GM18858 (cell line): Measurements from ENCODE around the gene PALLD.
A peak's percentile ranks its signal among the peaks of the same experiment; 100 is the strongest.

Experiments
- ATAC-seq: cut with Tn5 transposase; IDR thresholded peaks from one replicate; pipeline ENCODE4 v1.9.1; 2021; ENCODE audit not compliant: unreplicated experiment

PALLD gene

DNA sequence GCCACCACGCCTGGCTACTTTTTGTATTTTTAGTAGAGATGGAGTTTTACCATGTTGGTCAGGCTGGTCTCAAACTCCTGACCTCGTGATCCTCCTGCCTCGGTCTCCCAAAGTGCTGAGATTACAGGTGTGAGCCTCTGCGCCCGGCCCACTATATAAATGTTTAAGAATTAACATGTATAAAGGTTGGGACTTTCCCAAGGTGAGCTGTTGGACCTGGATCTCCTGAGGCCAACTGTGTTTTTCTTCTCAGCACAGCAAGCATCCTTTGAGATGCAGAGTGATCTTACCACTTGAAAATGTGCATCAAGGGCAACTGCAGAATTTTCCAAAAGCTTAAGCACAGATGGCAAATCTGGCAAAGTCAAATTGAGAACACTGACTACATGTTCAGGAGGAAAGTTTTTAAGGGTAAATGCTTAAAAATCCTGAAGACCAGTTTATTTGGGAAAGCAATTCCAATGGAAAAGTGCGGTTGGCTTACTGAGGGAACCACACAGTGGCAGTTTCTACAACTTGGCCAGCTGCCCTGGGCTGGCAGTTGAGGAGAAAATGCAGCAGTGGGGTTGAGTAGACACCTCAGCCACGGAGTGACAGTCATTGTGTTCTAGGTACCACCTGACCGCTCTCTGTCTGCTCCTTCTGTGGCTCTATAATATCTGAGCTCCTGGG lies 344.3 kb downstream of the PALLD start:
- no peak for ATAC-seq

DNA sequence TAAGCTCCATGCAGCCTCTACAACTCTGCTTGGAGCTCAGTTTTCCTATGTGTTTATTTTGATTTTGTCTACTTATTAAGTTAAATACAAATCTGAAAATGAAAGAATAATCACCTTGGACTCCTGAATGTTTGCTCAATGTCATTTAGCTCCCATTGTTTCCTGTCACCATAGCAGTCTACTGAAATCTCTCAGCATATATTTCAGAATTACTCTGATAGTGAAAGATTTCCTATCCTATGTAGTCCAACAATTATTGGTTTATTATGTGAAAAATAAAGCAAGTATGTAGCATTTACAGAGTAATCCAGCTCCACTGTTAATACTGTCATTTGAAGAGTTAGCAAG lies 344.8 kb downstream of the PALLD start:
- ATAC-seq, result no peak

DNA sequence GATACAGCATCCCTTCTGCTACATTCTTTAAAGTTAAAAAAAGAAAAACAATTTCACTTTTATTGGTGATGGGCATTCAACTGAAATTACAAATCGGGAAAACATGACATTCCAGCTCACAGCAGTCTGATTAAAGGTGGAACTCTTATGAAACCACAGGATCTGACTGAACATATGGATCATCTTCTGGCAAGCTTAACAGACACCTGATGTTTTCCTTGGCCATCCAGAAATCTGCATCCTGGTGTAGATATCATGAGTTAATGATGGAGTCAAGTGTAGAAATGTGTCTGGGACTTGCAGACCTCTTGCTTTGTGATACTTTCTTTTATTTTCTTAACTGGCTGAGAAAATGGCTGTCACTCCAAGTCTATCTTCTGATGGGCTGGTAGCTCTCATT lies 345.3 kb downstream of the PALLD start:
- ATAC-seq, result no peak

DNA sequence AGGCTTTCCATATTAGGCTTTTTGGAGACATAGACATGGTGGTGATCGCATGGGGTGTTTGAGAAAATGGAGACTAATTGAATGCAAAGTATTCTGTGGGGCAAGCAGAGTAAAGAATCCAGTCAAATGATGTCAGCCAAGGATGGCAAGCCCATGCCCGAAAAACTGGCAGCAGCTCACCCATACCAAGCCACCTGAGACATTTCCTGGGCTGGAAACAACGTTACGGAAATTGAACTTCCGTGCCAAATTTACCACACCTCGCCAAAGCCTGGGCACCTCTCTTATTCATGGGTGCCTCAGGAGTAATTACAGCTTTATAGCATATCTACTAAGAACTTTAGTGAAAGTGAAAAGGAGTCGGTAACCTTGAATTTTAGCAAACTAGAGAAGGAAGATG lies 346.8 kb downstream of the PALLD start:
- ATAC-seq, result no peak

DNA sequence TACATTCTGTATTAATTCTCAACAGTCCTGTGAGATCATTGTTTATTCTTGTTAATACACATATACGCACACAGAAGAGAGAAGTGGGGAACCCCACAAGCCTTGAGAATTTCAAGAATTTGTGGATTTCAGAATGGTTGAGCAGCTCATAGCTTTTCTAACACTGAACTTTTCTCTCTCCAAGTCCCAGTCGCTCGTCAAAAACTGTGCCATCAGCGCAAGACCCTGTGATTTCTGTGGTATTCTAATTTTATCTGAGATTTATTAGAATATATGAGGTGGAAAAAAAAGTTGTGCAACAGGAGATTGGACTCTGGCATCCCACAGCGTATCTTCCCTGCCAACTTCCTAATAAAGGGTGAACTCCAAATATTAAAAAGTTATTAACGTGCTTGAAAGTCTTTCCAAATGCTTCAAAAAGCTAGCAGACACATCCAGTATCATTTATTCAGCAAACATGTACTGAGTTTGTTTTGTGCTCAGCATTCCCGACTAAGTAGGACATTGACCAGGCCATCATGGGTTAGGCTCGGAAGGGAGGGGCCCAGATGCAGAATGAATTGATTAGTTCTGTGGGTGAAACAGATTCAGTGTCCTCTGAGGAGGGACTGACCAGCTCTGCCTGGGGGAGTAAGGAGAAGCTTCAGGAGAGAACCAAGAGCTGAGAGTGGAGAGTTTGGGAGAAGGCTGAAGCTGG lies 347.6 kb downstream of the PALLD start:
- no peak for ATAC-seq

DNA sequence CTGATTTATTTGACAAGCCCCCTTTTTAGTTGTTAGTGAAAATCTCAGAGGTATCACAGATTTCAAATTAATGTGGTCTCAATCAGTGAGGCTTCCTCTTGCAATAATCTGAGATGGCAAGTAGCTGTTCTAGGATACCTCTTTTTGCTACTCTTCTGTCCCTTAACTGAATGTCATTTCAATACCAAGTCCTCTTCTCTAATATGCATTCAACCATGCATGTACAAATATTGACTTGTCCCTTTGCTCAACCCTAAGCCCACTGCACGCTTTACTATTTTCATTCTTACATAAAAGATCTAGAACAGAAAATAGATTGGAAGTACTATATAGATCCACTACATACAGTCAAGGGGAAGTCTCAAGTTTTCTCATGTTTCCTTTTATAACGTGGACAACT lies 349.0 kb downstream of the PALLD start:
- ATAC-seq, result no peak

DNA sequence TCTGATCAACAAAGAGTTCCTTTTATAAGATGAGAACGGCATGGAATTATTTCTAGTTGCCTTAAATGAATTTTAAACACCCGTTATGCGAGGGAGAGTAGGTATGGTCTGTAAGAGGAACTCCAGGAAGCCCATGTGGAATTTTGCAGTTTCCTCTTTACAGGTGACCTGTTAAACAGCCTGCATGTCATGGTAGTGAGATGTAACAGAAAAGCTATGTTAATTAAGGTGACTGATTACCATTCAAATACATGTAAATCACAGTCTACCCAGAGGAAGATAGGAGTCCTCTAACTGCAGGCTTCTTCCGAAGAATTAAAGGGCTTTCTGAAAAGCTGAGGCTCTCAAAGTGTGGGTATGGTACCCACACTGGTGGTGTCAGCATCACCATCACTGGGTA lies 349.6 kb downstream of the PALLD start:
- ATAC-seq, result no peak

DNA sequence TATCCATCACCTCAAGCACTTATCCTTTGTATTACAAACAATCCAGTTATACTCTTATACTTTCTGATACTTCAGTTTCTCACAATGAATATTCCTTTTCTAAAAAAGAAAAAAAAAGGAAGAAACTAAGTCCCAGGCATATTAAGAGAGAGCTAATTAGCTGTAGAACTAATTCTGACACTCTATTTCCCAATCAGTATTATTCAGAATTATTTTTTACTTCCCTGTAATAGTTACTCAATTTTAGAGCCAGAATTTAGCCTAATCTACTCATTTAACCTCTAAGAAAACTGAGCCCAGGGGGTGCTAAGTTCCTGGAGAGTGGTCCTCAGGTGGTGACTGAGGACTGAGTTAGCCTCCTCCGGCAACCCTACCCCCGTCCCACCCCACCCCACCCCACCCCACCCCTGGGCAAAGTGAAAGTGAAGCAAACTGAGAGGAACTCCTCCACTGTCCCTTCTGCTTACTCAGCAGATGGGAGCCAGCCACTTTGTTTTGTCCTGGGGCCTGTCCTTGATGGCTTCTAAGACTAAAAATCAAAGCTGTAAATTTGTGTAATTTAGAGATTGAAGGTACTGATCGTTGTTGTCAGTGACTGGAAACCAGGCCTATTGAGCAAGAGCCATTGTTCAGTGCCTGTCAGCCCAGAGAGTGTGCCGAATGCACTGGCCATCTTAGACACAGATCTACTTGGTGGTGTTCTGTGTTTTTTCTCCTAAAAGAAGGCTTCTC lies 351.1 kb downstream of the PALLD start:
- no peak for ATAC-seq

DNA sequence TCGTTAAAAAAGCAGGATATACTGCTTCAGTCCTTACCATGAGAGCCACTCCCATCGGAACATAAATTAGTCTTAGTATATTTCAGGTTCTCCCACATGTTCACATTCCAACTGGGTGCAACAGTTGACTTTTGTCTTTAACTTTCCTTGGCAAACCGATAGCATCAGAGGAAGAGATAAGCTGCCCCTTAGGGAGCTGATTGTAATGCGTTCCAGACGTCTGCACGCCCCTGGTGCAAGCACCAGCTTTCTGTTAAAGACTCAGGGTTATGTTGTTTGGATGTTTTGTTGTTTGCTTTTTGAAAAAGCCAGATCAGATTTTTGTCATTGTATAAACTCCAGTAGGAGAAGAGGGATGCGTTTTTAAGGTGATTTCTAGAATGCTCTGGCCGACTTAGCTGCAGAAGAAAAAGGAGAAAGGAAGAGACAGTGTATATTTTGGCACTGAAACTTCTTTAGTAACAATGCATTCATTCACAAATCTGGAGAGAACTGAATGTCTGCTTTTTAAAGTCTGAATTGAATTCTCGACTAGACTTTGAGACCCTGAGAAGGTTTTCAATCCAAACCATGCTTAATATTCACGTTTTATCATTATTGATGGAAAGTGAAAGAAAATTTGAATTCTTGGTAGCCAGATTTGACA lies 352.3 kb downstream of the PALLD start:
- ATAC-seq, result no peak

DNA sequence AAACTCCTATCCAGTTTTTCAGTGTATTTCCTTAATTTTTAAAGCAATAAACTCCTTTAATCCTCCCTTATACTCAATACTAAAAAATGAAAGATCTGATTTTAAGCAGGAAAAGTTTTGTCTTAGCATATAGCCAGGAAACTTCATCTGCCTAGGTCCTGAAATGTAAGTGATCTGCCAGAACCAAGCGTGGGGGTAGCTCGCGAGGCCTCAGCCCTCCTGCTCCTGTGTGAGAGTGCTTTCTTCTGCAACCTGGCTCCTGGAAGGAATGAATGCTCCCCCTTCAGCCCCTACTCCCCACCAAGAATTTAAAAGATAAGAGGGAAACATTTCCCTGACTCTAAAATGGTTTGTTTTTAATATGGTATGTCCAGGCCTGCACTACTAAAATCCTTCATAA lies 353.1 kb downstream of the PALLD start:
- no peak for ATAC-seq

DNA sequence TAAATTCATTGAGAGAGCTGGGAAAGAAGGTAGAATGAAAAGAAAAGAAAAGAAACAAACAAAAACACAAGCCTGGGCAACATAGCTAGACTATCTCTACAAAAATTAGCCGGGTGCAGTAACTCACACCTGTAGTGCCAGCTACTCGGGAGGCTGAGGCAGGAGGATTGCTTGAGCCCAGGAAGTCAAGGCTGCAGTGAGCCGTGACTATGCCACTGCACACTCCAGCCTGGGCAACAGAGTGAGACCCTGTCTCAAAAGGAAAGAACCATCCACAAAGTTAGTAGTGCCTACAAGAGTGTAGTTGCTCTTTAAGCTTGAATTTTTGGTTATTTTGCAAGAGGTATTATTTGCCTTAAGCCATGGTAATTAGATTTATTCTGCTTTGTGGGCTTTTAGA lies 355.5 kb downstream of the PALLD start:
- ATAC-seq, result no peak

DNA sequence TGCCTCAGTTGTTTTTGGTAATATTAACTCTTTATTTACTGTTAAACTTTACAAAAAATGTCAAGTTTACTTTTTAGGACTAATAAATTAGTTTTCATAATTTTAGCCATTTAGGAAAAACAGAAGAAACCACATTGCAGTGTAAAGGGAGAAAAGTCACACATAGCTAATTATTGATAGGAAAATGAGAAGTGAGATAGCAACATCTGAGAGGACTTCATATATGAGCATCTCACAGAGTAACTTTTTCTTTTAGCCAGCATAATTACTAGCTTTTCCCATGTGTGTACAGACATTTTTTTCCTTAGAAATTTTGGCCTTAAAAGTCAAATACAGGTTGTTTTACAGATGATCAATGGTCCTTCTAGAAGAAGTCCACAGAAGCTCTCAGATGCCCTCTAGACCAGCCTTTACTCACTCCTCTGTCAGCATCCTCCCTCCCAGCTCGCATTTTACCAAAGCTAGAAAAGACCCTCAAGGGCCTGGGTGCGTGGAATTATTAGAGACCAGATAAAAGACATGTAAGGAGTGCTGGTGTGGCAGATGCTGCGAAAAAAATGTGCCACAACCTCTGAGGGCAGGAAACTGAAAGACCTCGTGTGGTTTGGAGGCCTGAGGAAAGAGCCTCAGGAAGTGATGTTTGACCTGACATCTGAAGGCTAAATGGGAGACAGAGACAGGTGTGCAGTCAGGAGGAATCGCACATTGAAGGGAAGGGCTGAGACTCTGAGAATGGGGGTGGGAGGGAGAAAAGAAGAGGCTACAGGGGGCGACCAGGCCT lies 356.3 kb downstream of the PALLD start:
- peak; percentile 51 for ATAC-seq

DNA sequence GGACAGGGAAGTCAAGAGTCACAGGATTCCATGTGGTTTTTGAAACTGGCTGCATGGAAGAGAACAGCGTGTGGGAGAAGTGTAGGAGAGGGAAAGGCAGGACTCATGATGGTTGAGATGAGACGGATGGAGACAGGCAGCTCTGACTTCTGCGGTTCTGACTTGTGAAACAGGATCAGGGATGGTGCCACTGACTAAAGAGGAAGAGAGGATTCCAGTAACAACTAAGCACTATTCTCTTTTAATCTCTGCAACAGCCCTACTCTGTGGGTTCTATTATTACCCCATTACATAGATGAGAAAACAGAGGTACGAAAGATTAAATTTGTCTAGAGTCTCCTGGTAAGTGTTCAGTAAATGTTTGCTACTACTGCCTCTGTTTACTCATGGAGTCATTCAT lies 356.9 kb downstream of the PALLD start:
- peak; percentile 36 for ATAC-seq

DNA sequence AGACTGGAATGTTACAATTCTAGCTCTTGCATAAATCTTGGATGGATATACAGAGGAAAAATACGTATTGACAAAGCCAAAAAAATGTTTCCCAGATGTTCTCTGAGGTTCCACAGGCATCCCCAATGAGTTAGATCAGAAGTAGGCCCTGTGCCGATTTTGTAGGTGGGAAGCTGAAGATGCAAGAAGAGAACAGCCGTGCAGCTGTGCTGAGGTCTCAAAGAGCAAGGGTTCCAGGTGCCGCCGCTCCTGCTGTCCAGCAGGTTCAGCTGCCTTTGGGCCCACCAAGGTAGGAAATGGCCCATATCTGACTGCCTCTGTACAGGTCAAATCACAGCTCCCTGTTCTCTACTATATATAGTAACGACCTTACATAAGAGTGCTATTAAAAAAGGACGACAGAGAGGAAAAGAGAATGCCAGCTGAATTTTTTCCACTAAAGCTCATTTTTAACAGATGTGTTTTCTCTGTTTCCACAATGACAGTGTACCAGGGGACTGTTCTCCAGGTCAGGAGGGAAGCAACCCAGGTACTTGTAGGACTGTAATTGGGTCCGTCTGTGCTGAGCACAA lies 357.6 kb downstream of the PALLD start:
- no peak for ATAC-seq

DNA sequence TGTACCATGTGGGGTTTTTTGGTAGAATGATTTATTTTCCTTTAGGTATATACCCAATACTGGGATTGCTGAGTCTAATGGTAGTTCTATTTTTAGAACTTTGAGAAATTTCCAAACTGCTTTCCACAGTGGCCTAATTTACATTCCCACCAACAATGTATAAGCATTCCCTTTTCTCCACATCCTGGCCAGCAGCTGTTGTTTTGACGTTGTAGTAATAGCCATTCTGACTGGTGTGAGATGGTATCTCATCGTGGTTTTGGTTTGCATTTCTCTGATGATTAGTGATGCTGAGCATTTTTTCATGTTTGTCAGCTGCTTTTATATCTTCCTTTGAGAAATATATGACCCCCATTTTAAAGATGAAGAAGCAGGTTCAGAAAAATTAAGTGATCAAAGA lies 359.5 kb downstream of the PALLD start:
- no peak for ATAC-seq

DNA sequence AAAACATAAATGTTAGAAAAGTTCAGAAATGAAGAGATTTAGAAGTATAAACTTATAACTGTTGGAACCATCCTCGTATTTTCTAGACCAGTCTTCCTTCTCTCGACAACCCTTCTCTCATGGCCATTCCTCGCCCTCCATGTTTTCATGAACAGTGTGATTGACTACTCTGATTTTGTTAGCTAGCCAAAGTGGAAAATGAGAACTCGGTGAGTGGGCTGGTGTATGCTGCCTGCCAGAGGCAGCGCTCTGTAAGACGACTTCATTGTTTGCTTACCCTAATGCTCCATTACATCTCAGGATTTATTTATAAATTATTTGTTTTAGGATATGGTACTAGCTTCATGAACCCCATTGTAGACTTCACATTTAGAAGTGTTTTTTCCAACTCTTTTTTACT lies 360.2 kb downstream of the PALLD start:
- ATAC-seq, result no peak

DNA sequence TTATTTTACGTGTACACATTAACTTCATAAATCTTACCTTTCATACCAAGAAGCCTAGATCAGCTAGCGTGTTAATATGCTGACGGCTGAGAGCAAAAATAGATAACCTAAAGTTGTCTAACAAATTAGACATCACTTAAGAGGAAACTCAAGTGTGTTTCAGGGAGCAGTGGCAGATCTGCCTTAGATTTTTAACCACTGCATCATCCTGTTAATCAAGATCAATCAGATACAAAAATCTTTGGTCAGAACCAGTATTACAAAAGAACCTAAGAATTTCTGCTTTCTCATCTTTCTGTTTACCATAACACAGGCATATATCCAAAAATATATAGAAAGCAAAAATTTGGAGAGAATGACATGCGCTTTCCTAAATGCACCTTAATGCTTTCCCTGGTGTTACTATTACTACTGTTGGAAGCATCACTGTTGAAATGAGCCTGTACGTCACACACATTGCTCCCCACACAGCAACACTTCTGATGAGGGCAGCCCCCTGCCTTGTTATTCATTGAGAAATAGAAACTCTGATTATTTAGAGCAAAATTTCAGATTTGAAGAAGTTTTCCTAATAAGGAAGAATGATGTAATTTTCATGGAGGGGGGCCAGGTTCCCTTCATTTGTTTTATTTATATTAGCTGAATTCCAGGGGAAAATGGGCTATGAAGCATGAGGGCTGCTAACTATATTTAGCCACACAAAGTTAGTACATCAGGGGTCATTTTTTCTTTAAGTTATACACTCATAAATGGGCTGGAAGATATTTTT lies 360.9 kb downstream of the PALLD start:
- no peak for ATAC-seq

DNA sequence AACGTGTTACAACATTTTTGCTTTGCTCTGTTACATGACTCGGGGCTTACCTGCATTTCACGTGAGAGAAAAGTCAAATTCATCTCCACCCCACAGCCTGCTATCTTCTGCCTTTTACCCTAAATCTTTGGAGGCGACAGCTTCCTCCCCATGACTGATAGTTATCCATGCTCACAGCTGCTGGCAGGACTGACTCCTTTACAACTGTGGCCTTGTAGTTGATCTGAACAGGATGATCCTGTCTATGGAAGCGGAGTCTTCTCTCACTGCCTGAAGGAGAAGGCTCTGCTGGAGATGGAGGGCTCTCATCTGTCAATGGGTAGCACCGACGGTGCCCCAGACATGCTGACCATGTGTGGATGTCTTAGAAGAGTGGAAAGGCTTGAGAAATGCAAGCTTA lies 362.2 kb downstream of the PALLD start:
- ATAC-seq, result no peak

DNA sequence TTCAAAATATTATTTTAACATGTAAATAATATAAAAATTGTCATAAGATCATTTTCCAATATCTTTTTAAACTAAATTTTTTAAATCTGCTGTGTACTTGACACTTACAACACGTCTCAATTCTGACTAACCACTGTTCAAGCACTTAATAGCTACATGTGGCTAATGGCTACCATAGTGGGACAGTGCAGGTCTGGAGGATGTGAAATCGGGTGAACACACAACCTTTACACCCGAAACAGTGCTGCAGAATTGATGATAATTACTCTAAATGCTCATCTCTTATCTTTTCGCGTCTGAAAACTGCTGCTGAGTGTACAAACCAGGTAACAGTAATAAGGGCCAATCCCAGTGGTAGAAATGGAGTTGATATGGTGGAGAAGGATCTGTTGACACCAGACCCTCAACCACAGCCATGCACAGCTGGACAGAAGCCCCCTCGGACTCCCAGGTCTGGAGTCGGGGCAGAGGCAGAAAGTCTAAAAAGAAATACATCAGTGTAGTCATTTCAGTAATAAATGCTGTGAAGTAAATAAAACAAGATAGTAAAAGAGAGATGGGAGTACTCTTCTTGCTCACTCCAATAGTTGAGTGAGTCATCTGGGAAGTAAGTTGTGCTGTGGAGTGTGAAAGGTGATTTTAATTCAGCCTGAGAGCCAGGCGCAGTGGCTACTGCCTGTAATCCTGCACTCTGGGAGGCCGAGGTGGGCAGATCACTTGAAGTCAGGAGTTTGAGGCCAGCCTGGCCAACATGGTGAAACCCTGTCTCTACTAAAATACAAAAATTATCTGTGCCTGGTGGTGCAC lies 363.2 kb downstream of the PALLD start:
- peak; percentile 98 for ATAC-seq
